HG03469 (cell line): Measurements from ENCODE around the gene EPHA10.

ENCODE experiments used
- ATAC-seq: cut with Tn5 transposase; IDR thresholded peaks from one replicate; pipeline ENCODE4 v1.9.1; 2021; ENCODE audit warnings: mild to moderate bottlenecking, moderate library complexity, moderate number of reproducible peaks; ENCODE audit not compliant: unreplicated experiment

Gene EPHA10

GRCh38 chr1:37677808-37678207 is 87.1 kb downstream of the EPHA10 start:
- no peak for ATAC-seq

- no peak for ATAC-seq
Measured at GRCh38 chr1:37677143-37677439, 87.8 kb downstream of the EPHA10 start.

- ATAC-seq = no peak
Measured at GRCh38 chr1:37676281-37677142, 88.4 kb downstream of the EPHA10 start.

GRCh38 chr1:37673920-37674319 is 91.0 kb downstream of the EPHA10 start:
- no peak for ATAC-seq

- no peak for ATAC-seq
Measured at GRCh38 chr1:37672136-37672870, 92.6 kb downstream of the EPHA10 start.

- no peak for ATAC-seq
Measured at GRCh38 chr1:37671261-37671660, 93.7 kb downstream of the EPHA10 start.

- no peak for ATAC-seq
Measured at GRCh38 chr1:37670133-37670532, 94.8 kb downstream of the EPHA10 start.

- ATAC-seq = no peak
Measured at GRCh38 chr1:37667023-37667671, 97.8 kb downstream of the EPHA10 start.

- ATAC-seq = no peak
Measured at GRCh38 chr1:37666241-37666867, 98.6 kb downstream of the EPHA10 start.
